ENCODE results near the gene CHRM4. TPM values are rescaled to one million over a fixed set of nuclear protein-coding genes. Genes with fewer than 3 reads are reported as not detected.

Gene CHRM4
- total RNA-seq, 1 experiment from 2014 or later = not detected

- DNase-seq (ENCODE audit: unreplicated experiment) = peak; percentile 65
- POLR2A ChIA-PET = interaction anchor here (0.6 to 1.2 kb wide), 2 partner anchors 109 to 205 kb away, joined by 3 read pairs; no protein-coding TSS in a partner anchor
- H3K9me3 Mint-ChIP-seq (ENCODE audit: unreplicated experiment) = no peaks in the 10 kb centered on the region
- peak overlapping the region; percentile 82 for H3K27ac Mint-ChIP-seq (ENCODE audit: low read depth, unreplicated experiment)
- peaks cover 20% of the 10 kb centered on the region for H3K4me1 Mint-ChIP-seq (ENCODE audit: insufficient read depth, unreplicated experiment)
- peaks cover 6% of the 10 kb centered on the region for H3K36me3 Mint-ChIP-seq (ENCODE audit: insufficient read depth, unreplicated experiment)
- BruUV-seq (replicated peaks) = no TSS peak
- H3K4me3 Mint-ChIP-seq (ENCODE audit: unreplicated experiment) = peak overlapping the region; percentile 62
- intact Hi-C loops (cut with micrococcal nuclease) = no loop called here
- TF ChIP-seq CTCF (IDR thresholded peaks at IDR 0.05; ENCODE audit: unreplicated experiment) = peak; percentile 87
- CTCF ChIA-PET = interaction anchor here (0.6 to 3.0 kb wide), 13 partner anchors 9 to 278 kb away, joined by 3 to 23 read pairs (median 4); no protein-coding TSS in a partner anchor
- no peaks in the 10 kb centered on the region for H3K27me3 Mint-ChIP-seq (ENCODE audit: insufficient read depth, unreplicated experiment)
Measured at GRCh38 chr11:46352063-46352841, 39.3 kb downstream of the CHRM4 start.

- H3K4me1 Mint-ChIP-seq (ENCODE audit: insufficient read depth, unreplicated experiment) = peaks cover 19% of the 10 kb centered on the region
- peak overlapping the region; percentile 62 for H3K4me3 Mint-ChIP-seq (ENCODE audit: unreplicated experiment)
- ChIA-PET CTCF (interaction anchor here (0.6 to 3.0 kb wide), 11 partner anchors 10 to 204 kb away, joined by 3 to 23 read pairs (median 4); no protein-coding TSS in a partner anchor), POLR2A (interaction anchor here (1.2 kb wide), 1 partner anchor 108 kb away, joined by 3 read pairs; no protein-coding TSS in a partner anchor)
- DNase-seq (ENCODE audit: unreplicated experiment) = no peak
- H3K27me3 Mint-ChIP-seq (ENCODE audit: insufficient read depth, unreplicated experiment) = no peaks in the 10 kb centered on the region
- TF ChIP-seq CTCF (IDR thresholded peaks at IDR 0.05; ENCODE audit: unreplicated experiment) = no peak
- peak overlapping the region; percentile 82 for H3K27ac Mint-ChIP-seq (ENCODE audit: low read depth, unreplicated experiment)
- H3K36me3 Mint-ChIP-seq (ENCODE audit: insufficient read depth, unreplicated experiment) = peaks cover 6% of the 10 kb centered on the region
- no TSS peak for BruUV-seq (replicated peaks)
- intact Hi-C loops (cut with micrococcal nuclease) = no loop called here
- H3K9me3 Mint-ChIP-seq (ENCODE audit: unreplicated experiment) = no peaks in the 10 kb centered on the region
Measured at GRCh38 chr11:46351606-46352005, 40.0 kb downstream of the CHRM4 start.

GRCh38 chr11:46351148-46351547 lies 40.4 kb downstream of the CHRM4 start:
- H3K4me1 Mint-ChIP-seq (ENCODE audit: insufficient read depth, unreplicated experiment) = peaks cover 19% of the 10 kb centered on the region
- H3K27ac Mint-ChIP-seq (ENCODE audit: low read depth, unreplicated experiment) = peak overlapping the region; percentile 16
- DNase-seq (ENCODE audit: unreplicated experiment) = no peak
- no TSS peak for BruUV-seq (replicated peaks)
- ChIA-PET POLR2A (no interaction called here), CTCF (interaction anchor here (0.7 to 3.0 kb wide), 10 partner anchors 10 to 113 kb away, joined by 3 to 23 read pairs (median 4); no protein-coding TSS in a partner anchor)
- intact Hi-C loops (cut with micrococcal nuclease) = no loop called here
- peaks cover 6% of the 10 kb centered on the region for H3K36me3 Mint-ChIP-seq (ENCODE audit: insufficient read depth, unreplicated experiment)
- H3K4me3 Mint-ChIP-seq (ENCODE audit: unreplicated experiment) = no peak overlapping the region
- H3K9me3 Mint-ChIP-seq (ENCODE audit: unreplicated experiment) = no peaks in the 10 kb centered on the region
- no peak for TF ChIP-seq CTCF (IDR thresholded peaks at IDR 0.05; ENCODE audit: unreplicated experiment)
- no peaks in the 10 kb centered on the region for H3K27me3 Mint-ChIP-seq (ENCODE audit: insufficient read depth, unreplicated experiment)

GRCh38 chr11:46350695-46351094 lies 40.9 kb downstream of the CHRM4 start:
- ChIA-PET CTCF (interaction anchor here (0.6 to 3.0 kb wide), 8 partner anchors 10 to 112 kb away, joined by 3 to 23 read pairs (median 4); no protein-coding TSS in a partner anchor), POLR2A (interaction anchor here (0.6 kb wide), 1 partner anchor 303 kb away, joined by 3 read pairs; no protein-coding TSS in a partner anchor)
- intact Hi-C loops (cut with micrococcal nuclease) = no loop called here
- no peak for DNase-seq (ENCODE audit: unreplicated experiment)
- Mint-ChIP-seq H3K4me3 (ENCODE audit: unreplicated experiment) (no peak overlapping the region), H3K36me3 (ENCODE audit: insufficient read depth, unreplicated experiment) (peaks cover 6% of the 10 kb centered on the region), H3K27me3 (ENCODE audit: insufficient read depth, unreplicated experiment) (no peaks in the 10 kb centered on the region), H3K9me3 (ENCODE audit: unreplicated experiment) (no peaks in the 10 kb centered on the region), H3K27ac (ENCODE audit: low read depth, unreplicated experiment) (peak overlapping the region; percentile 16), H3K4me1 (ENCODE audit: insufficient read depth, unreplicated experiment) (peaks cover 20% of the 10 kb centered on the region)
- BruUV-seq (replicated peaks) = no TSS peak
- no peak for TF ChIP-seq CTCF (IDR thresholded peaks at IDR 0.05; ENCODE audit: unreplicated experiment)
